Naive thymus-derived CD8-positive, alpha-beta T cell (primary cell): ENCODE measurements around the gene CACNA1C. TPM values are rescaled to one million over a fixed set of nuclear protein-coding genes. Genes with fewer than 3 reads are reported as not detected.

Source experiments
- ATAC-seq, 2 donors: fragments of 150-1000 bp; cut with Tn5 transposase in 1 of 2; sonication (Bioruptor Pico), chemical (Tn5 transposase) in 1 of 2; 1 replicate in 1 of 2; 2 replicates in 1 of 2; pipeline ENCODE4 v1.10.0; 2021; ENCODE audit warnings: mild to moderate bottlenecking in 2 of 2, moderate library complexity in 2 of 2
- POLR2A ChIA-PET: fragments of 350-600 bp; sonication (Branson Sonifier 250); formaldehyde crosslinking; loops from one replicate; lab custom pipeline; 2021; ENCODE audit warnings: antibody characterized with exemption; lab: Charles Lee
- DNase-seq, 10 donors: peaks; one replicate each; pipeline versions ENCODE4 v3.0.0 to v3.0.0-alpha.2; 2020 to 2022
- H3K27ac Mint-ChIP-seq, 10 donors: one replicate each; pipeline ENCODE4 v1.8.0; 2020 to 2022; ENCODE audit warnings: mild to moderate bottlenecking in 10 of 10, mixed read lengths in 10 of 10, moderate library complexity in 4 of 10, inconsistent platforms in 1 of 10
- H3K27me3 Mint-ChIP-seq, 5 donors: one replicate each; pipeline ENCODE4 v1.8.0; 2021 to 2022; ENCODE audit warnings: mixed read lengths in 5 of 5
- H3K36me3 Mint-ChIP-seq, 3 donors: one replicate each; pipeline ENCODE4 v1.8.0; 2020 to 2022; ENCODE audit warnings: mixed read lengths in 3 of 3, mild to moderate bottlenecking in 2 of 3, inconsistent platforms in 1 of 3
- H3K4me1 Mint-ChIP-seq, 4 donors: one replicate each; pipeline ENCODE4 v1.8.0; 2021 to 2022; ENCODE audit warnings: mixed read lengths in 4 of 4
- H3K4me3 Mint-ChIP-seq, 10 donors: one replicate each; pipeline ENCODE4 v1.8.0; 2020 to 2022; ENCODE audit warnings: mild to moderate bottlenecking in 10 of 10, mixed read lengths in 10 of 10, moderate library complexity in 6 of 10, inconsistent platforms in 1 of 10
- H3K9me3 Mint-ChIP-seq, 9 donors: one replicate each; pipeline ENCODE4 v1.8.0; 2020 to 2022; ENCODE audit warnings: mixed read lengths in 9 of 9, mild to moderate bottlenecking in 3 of 9, inconsistent platforms in 1 of 9, moderate library complexity in 1 of 9
- polyA plus RNA-seq, 3 donors: library from polyadenylated mRNA; unstranded; fragments of 300-500 nt; fragmentation: Illumina TruSeq; gene quantifications; one replicate each; pipeline ENCODE4 v1.2.3, GENCODE V29; 2021
- total RNA-seq, 8 experiments: library from RNA in 2 of 8; stranded (reverse) in 2 of 8; gene quantifications; one replicate each; pipeline ENCODE4 v1.2.3 and lab custom pipeline; 2021 to 2026

The CACNA1C gene
- total and polyA plus RNA-seq, 5 experiments from 2014 or later, result 0.05 to 0.21 (median 0.16) TPM

DNA sequence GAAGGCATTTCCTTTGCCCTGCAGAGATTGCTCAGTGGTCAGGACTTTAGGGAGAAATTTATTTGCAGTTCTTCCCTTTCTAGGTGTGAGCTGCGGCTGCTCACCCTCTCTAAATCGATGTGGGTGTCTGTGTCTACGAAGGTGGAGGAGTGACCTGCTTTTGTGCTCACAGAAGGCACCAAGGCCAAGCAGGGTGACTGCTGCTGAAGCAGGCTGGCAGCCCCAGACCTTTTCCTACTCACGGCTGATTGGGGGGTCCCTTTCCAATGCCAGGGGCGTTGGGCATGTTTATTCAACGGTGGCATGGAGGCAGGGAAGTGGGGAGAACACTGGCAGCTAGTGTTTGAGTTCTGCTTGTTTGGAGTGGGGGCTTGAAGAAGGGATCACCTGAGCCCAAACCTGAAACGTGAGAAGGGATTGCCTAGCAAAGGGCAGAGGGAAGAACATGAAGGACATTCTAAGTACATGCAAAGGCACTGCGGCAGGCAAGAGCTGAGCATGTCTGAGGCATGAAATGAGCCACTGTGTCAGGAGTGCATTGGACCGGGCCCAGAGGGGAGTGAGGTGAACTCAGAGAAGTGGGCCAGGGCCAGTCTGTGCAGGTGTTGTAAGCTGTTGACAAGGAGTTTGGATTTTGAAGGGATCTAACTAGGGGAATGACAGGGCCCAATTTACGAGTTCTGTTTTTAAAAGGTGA lies 56.3 kb downstream of the CACNA1C start:
- H3K27me3 Mint-ChIP-seq, result peaks cover 0 to 11% (median 4%) of the 10 kb centered on the region in 5 donors

DNA sequence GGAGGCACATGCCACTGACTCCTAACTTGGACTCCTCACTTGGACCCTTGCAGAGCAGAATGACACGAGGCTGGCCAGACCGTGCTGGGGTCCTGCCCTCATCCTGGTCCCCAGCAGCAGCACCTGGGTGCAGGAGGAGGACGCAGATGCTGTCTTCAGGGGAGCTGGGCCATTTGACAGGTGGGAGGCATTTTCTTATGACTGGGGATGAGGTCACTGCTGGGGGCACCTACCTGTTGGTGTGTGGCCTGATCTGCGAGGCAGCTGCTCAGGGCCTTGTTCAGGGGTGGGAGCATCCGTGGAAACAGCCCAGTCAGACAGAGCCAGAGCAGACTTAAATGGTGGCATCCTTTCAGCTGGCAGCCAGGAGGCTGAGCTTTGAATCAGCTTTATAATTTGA lies 57.3 kb downstream of the CACNA1C start:
- no peak overlapping the region for H3K4me3 Mint-ChIP-seq
- H3K27me3 Mint-ChIP-seq, result peaks cover 0 to 7% (median 4%) of the 10 kb centered on the region in 5 donors
- H3K27ac Mint-ChIP-seq, result no peak overlapping the region
- POLR2A ChIA-PET, result no interaction called here
- no peak for DNase-seq
- H3K4me1 Mint-ChIP-seq, result no peaks in the 10 kb centered on the region
- no peaks in the 10 kb centered on the region for H3K36me3 Mint-ChIP-seq
- H3K9me3 Mint-ChIP-seq, result no peaks in the 10 kb centered on the region
- no peak for ATAC-seq

More for the DNA sequence above, 56.3 kb downstream of the CACNA1C start:
- POLR2A ChIA-PET, result no interaction called here
- H3K27ac Mint-ChIP-seq, result no peak overlapping the region
- H3K36me3 Mint-ChIP-seq, result no peaks in the 10 kb centered on the region
- H3K9me3 Mint-ChIP-seq, result no peaks in the 10 kb centered on the region
- H3K4me3 Mint-ChIP-seq, result no peak overlapping the region
- DNase-seq (no peak), ATAC-seq (no peak)
- no peaks in the 10 kb centered on the region for H3K4me1 Mint-ChIP-seq

DNA sequence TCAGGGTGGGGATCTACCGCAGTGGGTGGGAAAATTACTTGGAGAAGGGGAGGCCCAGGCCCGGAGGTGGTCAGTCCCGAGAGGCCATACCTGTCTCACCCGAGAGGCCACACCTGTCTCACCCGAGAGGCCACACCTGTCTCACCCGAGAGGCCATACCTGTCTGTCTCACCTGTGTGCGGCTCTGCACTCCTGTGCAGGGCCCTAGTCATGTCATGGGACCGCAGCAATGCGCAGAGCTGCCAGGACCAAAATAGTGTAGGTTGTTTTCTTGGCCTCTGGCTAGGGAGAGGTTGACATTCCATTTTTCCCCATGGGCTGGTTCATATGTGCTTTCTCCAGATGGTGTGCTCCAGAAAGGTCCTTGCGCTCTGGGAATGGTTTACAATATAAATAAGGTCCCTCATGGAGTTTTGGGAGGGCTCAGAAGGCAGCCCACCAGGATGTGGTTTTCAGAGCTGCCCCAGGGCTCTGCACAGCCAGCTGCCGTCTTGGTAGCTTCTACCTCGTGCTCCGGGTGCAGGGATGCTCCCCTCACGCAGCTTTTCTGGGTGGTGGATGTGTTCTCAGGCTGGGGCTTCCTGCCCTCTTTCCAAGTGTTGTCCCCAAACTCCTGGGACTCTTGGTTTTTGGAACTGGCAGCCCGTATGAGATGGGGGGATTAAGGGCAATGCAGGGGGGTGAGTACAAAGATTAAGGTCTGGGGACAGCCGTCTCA lies 58.2 kb downstream of the CACNA1C start:
- H3K27me3 Mint-ChIP-seq, result peaks cover 0 to 5% (median 4%) of the 10 kb centered on the region in 5 donors
- H3K4me1 Mint-ChIP-seq, result no peaks in the 10 kb centered on the region
- H3K4me3 Mint-ChIP-seq, result no peak overlapping the region
- DNase-seq (no peak), ATAC-seq (no peak)
- no peaks in the 10 kb centered on the region for H3K9me3 Mint-ChIP-seq
- H3K36me3 Mint-ChIP-seq, result no peaks in the 10 kb centered on the region
- POLR2A ChIA-PET, result no interaction called here
- H3K27ac Mint-ChIP-seq, result no peak overlapping the region

DNA sequence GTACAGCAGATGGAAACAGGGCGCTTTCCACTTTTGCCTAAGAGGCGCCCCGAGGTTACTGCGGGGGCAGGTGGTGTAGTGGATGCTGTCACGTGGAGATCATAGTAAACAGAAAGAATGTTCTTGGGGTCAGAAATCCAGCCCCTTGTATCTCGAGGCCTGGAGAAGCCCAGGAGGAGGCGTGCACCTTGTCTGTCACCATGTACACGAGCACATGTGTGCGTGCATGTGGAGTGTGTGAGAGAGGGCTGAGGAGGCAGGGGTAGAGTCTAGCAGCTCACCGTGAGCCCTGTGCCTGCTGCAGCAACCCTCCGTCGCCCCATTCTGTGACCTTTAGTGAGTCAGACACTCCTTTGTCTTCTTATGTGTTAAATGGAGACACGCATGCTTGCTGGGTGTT lies 59.0 kb downstream of the CACNA1C start:
- Mint-ChIP-seq H3K36me3 (no peaks in the 10 kb centered on the region), H3K9me3 (no peaks in the 10 kb centered on the region), H3K27ac (no peak overlapping the region), H3K27me3 (peaks cover 0 to 5% (median 4%) of the 10 kb centered on the region in 5 donors), H3K4me1 (no peaks in the 10 kb centered on the region), H3K4me3 (no peak overlapping the region)
- no peak for DNase-seq
- no peak for ATAC-seq
- POLR2A ChIA-PET, result no interaction called here

DNA sequence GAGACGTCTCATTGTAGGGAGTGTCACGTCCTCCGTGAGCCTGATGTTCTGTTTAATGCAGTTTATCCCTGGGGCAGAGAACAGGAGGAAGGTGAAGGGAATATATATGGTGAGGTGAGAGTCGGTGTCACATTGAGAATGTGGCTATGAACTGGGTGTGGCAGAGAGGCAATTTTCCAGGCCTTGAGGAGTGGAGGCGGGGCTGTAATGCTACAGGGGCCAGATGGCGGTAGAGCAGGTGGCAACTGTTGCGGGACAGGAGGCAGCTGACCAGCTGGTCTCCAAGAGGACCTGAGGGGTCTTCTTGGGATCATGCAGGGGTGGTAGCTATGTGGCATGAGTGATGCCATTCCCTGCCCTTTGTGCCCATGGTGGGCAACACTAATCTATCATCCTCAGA lies 59.6 kb downstream of the CACNA1C start:
- Mint-ChIP-seq H3K4me1 (no peaks in the 10 kb centered on the region), H3K36me3 (no peaks in the 10 kb centered on the region), H3K27me3 (peaks cover 0 to 5% (median 4%) of the 10 kb centered on the region in 5 donors), H3K27ac (no peak overlapping the region), H3K9me3 (no peaks in the 10 kb centered on the region), H3K4me3 (no peak overlapping the region)
- DNase-seq (no peak), ATAC-seq (no peak)
- POLR2A ChIA-PET, result no interaction called here

DNA sequence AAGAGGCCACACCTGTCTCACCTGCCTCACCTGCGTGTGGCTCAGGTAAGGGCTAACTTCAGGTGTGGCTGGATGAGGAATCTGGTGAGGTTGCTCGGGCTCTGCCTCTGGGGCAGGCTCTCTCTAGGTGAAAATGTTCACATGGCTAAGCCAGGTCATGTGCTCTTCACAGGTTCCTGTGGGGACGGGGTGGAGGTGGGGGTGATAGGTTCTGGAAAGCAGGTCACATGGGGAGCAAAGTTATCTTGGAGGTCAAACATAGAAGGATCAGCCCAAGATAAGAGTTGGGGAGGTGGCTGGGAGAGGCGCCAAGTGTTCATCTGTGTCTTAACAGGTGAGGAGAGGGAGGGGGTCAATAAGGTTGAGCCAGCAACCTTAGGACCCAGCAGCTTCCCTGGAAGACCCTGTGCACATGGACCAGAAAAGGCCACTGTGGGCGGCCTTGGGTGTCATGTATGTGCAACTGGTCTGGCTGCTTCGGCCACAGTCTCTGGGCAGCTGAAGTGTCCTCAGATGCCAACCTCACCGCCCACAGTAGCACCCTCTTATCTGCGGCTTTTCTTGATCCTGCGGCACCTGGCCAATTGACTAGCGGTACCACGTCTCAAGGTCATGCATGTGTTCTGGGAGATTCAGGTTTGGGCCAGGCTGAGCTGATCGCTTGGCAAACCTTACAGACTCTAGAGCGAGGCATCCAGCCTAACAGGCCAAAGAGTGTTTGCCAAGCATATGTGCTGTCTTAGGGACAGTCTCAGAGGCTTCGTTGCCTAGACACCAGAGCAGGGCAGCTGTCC lies 60.5 kb downstream of the CACNA1C start:
- no peak for DNase-seq
- no peaks in the 10 kb centered on the region for H3K27me3 Mint-ChIP-seq
- no peak overlapping the region for H3K4me3 Mint-ChIP-seq
- POLR2A ChIA-PET, result no interaction called here
- no peak for ATAC-seq
- no peaks in the 10 kb centered on the region for H3K36me3 Mint-ChIP-seq
- no peaks in the 10 kb centered on the region for H3K4me1 Mint-ChIP-seq
- H3K9me3 Mint-ChIP-seq, result no peaks in the 10 kb centered on the region
- no peak overlapping the region for H3K27ac Mint-ChIP-seq

DNA sequence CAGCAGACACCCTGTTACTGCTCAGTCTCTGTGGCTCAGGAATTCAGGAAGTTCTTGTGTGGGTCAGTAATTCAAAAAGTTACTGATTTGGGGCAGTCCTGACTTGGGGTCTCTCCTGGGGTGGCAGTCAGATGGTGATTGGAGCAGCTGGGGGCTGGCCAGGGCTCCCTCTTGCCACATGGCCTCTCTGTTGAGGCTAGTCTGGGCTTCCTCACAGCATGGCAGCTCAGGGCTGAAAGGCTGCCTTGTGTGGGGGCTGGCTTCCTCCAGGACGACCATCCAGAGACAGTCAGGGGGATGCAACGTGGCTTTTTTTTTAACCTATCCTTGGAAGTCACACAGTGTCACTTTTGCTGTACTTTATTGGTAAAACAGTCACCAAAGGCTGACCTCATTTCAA lies 61.3 kb downstream of the CACNA1C start:
- Mint-ChIP-seq H3K27me3 (no peaks in the 10 kb centered on the region), H3K4me3 (no peak overlapping the region), H3K9me3 (no peaks in the 10 kb centered on the region), H3K27ac (no peak overlapping the region), H3K36me3 (no peaks in the 10 kb centered on the region), H3K4me1 (no peaks in the 10 kb centered on the region)
- ATAC-seq (no peak), DNase-seq (no peak)
- POLR2A ChIA-PET, result no interaction called here

DNA sequence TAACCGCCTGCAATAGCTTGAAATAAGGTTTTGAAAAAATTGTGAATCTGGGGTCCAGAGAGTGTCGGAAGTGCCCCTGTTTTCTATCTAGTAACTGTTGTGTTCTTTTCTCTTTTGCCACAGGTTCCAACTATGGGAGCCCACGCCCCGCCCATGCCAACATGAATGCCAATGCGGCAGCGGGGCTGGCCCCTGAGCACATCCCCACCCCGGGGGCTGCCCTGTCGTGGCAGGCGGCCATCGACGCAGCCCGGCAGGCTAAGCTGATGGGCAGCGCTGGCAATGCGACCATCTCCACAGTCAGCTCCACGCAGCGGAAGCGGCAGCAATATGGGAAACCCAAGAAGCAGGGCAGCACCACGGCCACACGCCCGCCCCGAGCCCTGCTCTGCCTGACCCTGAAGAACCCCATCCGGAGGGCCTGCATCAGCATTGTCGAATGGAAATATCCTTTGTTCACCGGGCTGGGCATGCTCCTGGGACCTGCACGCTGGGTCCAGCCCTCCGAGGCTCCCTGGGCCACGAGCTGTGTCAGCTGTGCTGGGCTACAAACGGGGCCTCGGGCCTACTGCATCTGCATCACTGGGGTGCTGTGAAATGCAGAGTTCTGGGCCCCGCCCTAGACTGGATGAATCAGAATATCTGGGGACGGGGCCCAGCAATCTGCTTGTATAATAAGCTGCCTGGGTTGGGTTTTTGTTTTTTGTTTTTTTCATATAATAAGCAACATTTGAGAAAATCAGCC lies 62.5 kb downstream of the CACNA1C start:
- Mint-ChIP-seq H3K4me1 (no peaks in the 10 kb centered on the region), H3K27ac (no peak overlapping the region), H3K4me3 (no peak overlapping the region), H3K9me3 (no peaks in the 10 kb centered on the region), H3K36me3 (no peaks in the 10 kb centered on the region), H3K27me3 (peaks cover 0 to under 1% (median 0%) of the 10 kb centered on the region in 5 donors)
- ATAC-seq (no peak), DNase-seq (no peak)
- POLR2A ChIA-PET, result no interaction called here

DNA sequence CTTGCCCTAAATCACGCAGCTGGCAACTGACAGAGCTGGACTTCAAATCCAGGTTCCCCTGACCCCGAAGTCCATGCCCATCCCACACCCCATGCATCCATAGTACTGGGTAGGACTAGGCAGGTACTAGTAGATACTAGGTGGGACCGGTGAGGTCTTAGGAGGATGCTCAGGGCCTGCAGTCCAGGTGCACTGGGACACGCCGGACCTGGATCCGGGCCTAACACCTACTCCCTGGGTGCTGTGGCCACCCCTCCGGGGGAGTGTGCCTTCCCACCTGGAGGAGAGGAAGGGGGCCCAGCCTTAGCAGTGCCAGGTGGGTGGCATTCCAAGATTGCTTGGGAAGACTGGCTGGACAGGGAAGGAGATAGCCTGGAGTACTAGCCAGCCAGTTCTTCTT lies 64.8 kb downstream of the CACNA1C start:
- no peak for ATAC-seq
- Mint-ChIP-seq H3K36me3 (no peaks in the 10 kb centered on the region), H3K4me1 (no peaks in the 10 kb centered on the region)

DNA sequence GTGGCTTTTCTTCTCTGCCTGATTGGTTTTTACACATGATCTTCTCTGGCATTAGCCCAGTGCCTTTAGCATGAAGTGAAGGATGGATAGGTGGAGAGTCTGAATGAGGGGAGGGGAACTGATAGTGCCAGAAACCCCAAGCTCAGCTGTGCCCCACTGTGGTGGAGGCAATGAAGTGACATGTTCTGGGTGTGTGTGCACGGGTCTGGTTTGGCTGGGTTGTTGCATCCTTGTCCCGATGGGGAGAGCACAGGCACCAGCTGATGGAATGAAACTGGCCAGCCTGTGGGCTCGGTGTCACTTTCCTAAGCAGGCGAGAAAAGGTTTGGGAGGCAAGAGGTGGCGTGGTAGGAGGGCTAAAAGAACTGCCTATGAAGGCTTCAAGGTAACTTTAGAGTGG lies 65.3 kb downstream of the CACNA1C start:
- Mint-ChIP-seq H3K4me1 (no peaks in the 10 kb centered on the region), H3K36me3 (no peaks in the 10 kb centered on the region), H3K4me3 (no peak overlapping the region), H3K27me3 (peaks cover 0 to 5% (median 0%) of the 10 kb centered on the region in 5 donors), H3K9me3 (no peaks in the 10 kb centered on the region), H3K27ac (no peak overlapping the region)
- DNase-seq (no peak), ATAC-seq (no peak)
- POLR2A ChIA-PET, result no interaction called here

More for the DNA sequence above, 64.8 kb downstream of the CACNA1C start:
- peaks cover 0 to 5% (median 0%) of the 10 kb centered on the region in 5 donors for H3K27me3 Mint-ChIP-seq
- H3K27ac Mint-ChIP-seq, result no peak overlapping the region
- no peak overlapping the region for H3K4me3 Mint-ChIP-seq
- H3K9me3 Mint-ChIP-seq, result no peaks in the 10 kb centered on the region
- DNase-seq, result no peak
- POLR2A ChIA-PET, result no interaction called here

DNA sequence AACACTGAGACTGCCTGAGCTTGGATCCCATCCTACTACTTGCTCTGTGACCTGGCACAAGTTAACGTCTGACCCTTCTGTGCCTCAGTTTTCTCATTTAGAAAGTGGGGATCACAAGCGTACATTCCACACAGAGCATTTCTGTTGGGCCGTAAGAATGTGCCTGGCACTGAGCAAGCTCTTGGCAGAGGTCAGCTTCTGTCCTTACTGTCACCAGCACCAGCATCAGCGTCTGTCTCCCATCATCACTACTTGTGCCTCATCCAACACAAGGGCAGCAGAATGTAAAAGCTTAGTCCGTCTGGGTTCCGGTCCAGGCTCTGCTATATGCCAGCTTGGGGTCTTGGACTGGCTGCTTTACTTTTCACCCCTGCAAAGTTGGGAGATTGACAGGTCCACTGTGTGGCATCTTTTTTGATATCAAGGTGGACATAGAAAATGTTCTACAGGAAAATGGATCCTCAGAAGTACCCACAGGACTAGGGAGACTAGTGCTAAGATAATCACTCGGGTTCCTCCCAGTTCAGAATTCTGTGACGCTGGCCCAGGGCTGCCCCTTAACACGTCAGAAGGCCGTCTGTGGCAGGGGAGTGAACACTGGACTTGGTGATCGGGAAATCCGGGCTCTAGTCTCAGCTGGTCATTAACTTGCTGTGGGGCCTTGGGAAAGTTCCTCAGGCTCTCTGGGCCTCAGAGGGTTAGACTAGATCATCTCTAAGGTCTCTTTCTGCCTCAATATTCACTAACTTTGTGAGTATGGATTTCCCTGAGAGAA lies 65.9 kb downstream of the CACNA1C start:
- Mint-ChIP-seq H3K4me3 (no peak overlapping the region), H3K27ac (peak overlapping the region in 1 of 10 donors; percentile 35), H3K4me1 (no peaks in the 10 kb centered on the region), H3K27me3 (peaks cover 0 to 5% (median 0%) of the 10 kb centered on the region in 5 donors), H3K36me3 (no peaks in the 10 kb centered on the region), H3K9me3 (no peaks in the 10 kb centered on the region)
- ATAC-seq, result no peak
- no peak for DNase-seq
- POLR2A ChIA-PET, result no interaction called here

DNA sequence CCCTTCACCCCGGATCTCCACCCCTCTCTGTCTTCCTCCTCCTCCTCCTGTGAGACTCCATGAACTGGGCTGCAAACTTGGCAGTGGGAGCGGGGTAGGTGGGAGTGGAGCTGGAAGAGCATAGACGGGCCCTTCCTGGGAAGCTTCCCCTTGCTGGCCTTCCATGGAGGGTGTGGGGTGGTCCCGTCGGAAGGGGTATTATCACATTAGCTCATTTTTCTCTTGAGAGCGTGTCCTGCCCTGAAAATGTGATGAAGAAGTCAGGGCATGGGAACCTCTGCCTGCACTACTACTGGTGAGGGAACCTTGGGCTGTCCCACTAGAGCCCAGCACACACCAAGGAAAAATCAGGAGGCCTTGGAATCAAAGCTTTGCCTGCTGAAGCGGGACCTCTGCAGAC lies 66.5 kb downstream of the CACNA1C start:
- POLR2A ChIA-PET, result no interaction called here
- Mint-ChIP-seq H3K4me1 (no peaks in the 10 kb centered on the region), H3K4me3 (no peak overlapping the region), H3K36me3 (no peaks in the 10 kb centered on the region), H3K27me3 (peaks cover 0 to 6% (median 0%) of the 10 kb centered on the region in 5 donors), H3K27ac (no peak overlapping the region), H3K9me3 (no peaks in the 10 kb centered on the region)
- DNase-seq (no peak), ATAC-seq (no peak)
